ENCODE results near the gene HOOK1. TPM values are rescaled to one million over a fixed set of nuclear protein-coding genes. Genes with fewer than 3 reads are reported as not detected.

The HOOK1 gene
- total RNA-seq = 1.8 and 2.4 TPM in 2 replicates

- intact Hi-C loops (cut with micrococcal nuclease) = loop anchor here (5.0 to 10.0 kb wide), 2 partner anchors 1910 to 1967 kb away; partner anchors contain the start of gene TM2D1
- peak within 1 kb of the TSS; percentile 76 for H3K27ac Mint-ChIP-seq
- peak within 1 kb of the TSS; percentile 81 for H3K4me3 Mint-ChIP-seq
- H3K4me1 Mint-ChIP-seq (ENCODE audit: low read depth) = peaks cover 4% of the 10 kb centered on the region
- H3K27me3 Mint-ChIP-seq (ENCODE audit: insufficient read depth) = peaks cover 22% of the 10 kb centered on the region
- no peaks in the 10 kb centered on the region for H3K36me3 Mint-ChIP-seq (ENCODE audit: low read depth)
- peak; percentile 2 for DNase-seq (ENCODE audit: low spot score)
- H3K9me3 Mint-ChIP-seq = no peaks in the 10 kb centered on the region
Measured at GRCh38 chr1:59814901-59815825, at the start of gene HOOK1. TSS of gene HOOK1 (plus strand) at chr1:59814949. CDS start at chr1:59815118, 169 bp downstream.

GRCh38 chr1:59765011-59765730 lies 49.6 kb upstream of the HOOK1 start:
- intact Hi-C loops (cut with micrococcal nuclease) = no loop called here
- DNase-seq (ENCODE audit: low spot score) = no peak
- Mint-ChIP-seq H3K27me3 (ENCODE audit: insufficient read depth) (no peaks in the 10 kb centered on the region), H3K27ac (no peak overlapping the region), H3K4me1 (ENCODE audit: low read depth) (peaks cover 8% of the 10 kb centered on the region), H3K4me3 (no peak overlapping the region), H3K36me3 (ENCODE audit: low read depth) (no peaks in the 10 kb centered on the region), H3K9me3 (no peaks in the 10 kb centered on the region)

- intact Hi-C loops (cut with micrococcal nuclease) = no loop called here
- H3K27ac Mint-ChIP-seq = no peak overlapping the region
- H3K9me3 Mint-ChIP-seq = no peaks in the 10 kb centered on the region
- peaks cover 8% of the 10 kb centered on the region for H3K4me1 Mint-ChIP-seq (ENCODE audit: low read depth)
- no peaks in the 10 kb centered on the region for H3K27me3 Mint-ChIP-seq (ENCODE audit: insufficient read depth)
- no peak for DNase-seq (ENCODE audit: low spot score)
- no peaks in the 10 kb centered on the region for H3K36me3 Mint-ChIP-seq (ENCODE audit: low read depth)
- H3K4me3 Mint-ChIP-seq = no peak overlapping the region
Measured at GRCh38 chr1:59766227-59766855, 48.4 kb upstream of the HOOK1 start.

GRCh38 chr1:59767119-59767518 lies 47.6 kb upstream of the HOOK1 start:
- intact Hi-C loops (cut with micrococcal nuclease) = no loop called here
- H3K27ac Mint-ChIP-seq = no peak overlapping the region
- no peaks in the 10 kb centered on the region for H3K9me3 Mint-ChIP-seq
- no peaks in the 10 kb centered on the region for H3K27me3 Mint-ChIP-seq (ENCODE audit: insufficient read depth)
- H3K4me1 Mint-ChIP-seq (ENCODE audit: low read depth) = peaks cover 8% of the 10 kb centered on the region
- H3K4me3 Mint-ChIP-seq = no peak overlapping the region
- H3K36me3 Mint-ChIP-seq (ENCODE audit: low read depth) = no peaks in the 10 kb centered on the region
- no peak for DNase-seq (ENCODE audit: low spot score)

DNA sequence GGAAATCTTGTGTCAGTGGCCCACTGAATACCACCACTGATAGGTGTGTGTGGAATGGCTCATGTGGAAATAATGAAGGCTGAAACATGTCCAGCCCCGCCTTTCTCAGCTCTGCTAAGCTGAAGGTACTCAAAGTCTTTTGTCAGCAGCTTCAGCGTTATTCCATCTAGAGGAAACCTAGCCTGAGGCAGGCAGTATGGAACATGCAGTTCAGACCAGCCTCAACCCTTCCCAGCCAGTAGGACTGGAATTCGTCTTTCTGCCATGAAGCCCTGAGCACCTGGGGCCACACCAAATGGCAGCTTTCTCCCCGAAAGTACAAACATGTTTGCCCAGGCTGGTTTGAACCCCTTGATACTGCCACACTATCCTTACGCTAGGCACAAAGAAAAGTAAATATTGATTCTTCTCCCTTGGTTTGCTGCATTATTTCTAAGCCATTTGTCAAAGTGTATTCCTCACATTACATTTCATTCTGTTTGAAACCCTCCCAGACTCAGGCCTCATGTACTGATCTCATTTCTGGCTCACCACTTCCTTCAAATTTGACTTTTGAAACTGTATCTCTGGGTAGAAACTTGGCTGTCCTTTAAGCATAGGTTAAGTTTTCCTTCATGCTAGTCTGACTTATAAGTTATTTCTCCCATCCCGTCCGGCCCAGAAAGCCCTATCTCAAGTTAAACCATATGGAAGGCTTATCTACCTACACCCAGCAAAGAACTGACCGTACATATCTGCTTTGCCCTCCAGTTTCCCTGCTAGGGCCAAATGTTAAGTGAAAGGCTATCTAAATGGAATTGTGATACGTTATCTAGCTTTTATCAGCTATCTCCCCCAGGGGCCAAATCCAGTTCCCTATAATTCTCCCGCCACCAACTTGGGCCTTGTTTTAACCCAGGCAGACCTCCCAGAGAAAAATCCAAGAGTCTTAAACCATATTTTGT lies 45.7 kb upstream of the HOOK1 start:
- Mint-ChIP-seq H3K27ac (no peak overlapping the region), H3K36me3 (ENCODE audit: low read depth) (no peaks in the 10 kb centered on the region), H3K4me1 (ENCODE audit: low read depth) (peaks cover 8% of the 10 kb centered on the region), H3K27me3 (ENCODE audit: insufficient read depth) (no peaks in the 10 kb centered on the region), H3K4me3 (no peak overlapping the region), H3K9me3 (no peaks in the 10 kb centered on the region)
- no peak for DNase-seq (ENCODE audit: low spot score)
- intact Hi-C loops (cut with micrococcal nuclease) = no loop called here

- DNase-seq (ENCODE audit: low spot score) = no peak
- intact Hi-C loops (cut with micrococcal nuclease) = no loop called here
- no peaks in the 10 kb centered on the region for H3K9me3 Mint-ChIP-seq
- no peak overlapping the region for H3K27ac Mint-ChIP-seq
- H3K27me3 Mint-ChIP-seq (ENCODE audit: insufficient read depth) = no peaks in the 10 kb centered on the region
- peaks cover 8% of the 10 kb centered on the region for H3K4me1 Mint-ChIP-seq (ENCODE audit: low read depth)
- no peak overlapping the region for H3K4me3 Mint-ChIP-seq
- H3K36me3 Mint-ChIP-seq (ENCODE audit: low read depth) = no peaks in the 10 kb centered on the region
Measured at GRCh38 chr1:59769736-59770095, 45.0 kb upstream of the HOOK1 start.

GRCh38 chr1:59771361-59771760 lies 43.4 kb upstream of the HOOK1 start:
- H3K27me3 Mint-ChIP-seq (ENCODE audit: insufficient read depth) = peaks cover 2% of the 10 kb centered on the region

GRCh38 chr1:59775480-59775879 lies 39.3 kb upstream of the HOOK1 start:
- intact Hi-C loops (cut with micrococcal nuclease) = no loop called here
- Mint-ChIP-seq H3K9me3 (no peaks in the 10 kb centered on the region), H3K27ac (no peak overlapping the region), H3K4me1 (ENCODE audit: low read depth) (no peaks in the 10 kb centered on the region), H3K4me3 (no peak overlapping the region), H3K36me3 (ENCODE audit: low read depth) (no peaks in the 10 kb centered on the region), H3K27me3 (ENCODE audit: insufficient read depth) (peaks cover 2% of the 10 kb centered on the region)
- no peak for DNase-seq (ENCODE audit: low spot score)

More at GRCh38 chr1:59771361-59771760, 43.4 kb upstream of the HOOK1 start:
- H3K9me3 Mint-ChIP-seq = no peaks in the 10 kb centered on the region
- intact Hi-C loops (cut with micrococcal nuclease) = no loop called here
- no peak overlapping the region for H3K27ac Mint-ChIP-seq
- no peaks in the 10 kb centered on the region for H3K36me3 Mint-ChIP-seq (ENCODE audit: low read depth)
- H3K4me3 Mint-ChIP-seq = no peak overlapping the region
- peaks cover 8% of the 10 kb centered on the region for H3K4me1 Mint-ChIP-seq (ENCODE audit: low read depth)
- no peak for DNase-seq (ENCODE audit: low spot score)

DNA sequence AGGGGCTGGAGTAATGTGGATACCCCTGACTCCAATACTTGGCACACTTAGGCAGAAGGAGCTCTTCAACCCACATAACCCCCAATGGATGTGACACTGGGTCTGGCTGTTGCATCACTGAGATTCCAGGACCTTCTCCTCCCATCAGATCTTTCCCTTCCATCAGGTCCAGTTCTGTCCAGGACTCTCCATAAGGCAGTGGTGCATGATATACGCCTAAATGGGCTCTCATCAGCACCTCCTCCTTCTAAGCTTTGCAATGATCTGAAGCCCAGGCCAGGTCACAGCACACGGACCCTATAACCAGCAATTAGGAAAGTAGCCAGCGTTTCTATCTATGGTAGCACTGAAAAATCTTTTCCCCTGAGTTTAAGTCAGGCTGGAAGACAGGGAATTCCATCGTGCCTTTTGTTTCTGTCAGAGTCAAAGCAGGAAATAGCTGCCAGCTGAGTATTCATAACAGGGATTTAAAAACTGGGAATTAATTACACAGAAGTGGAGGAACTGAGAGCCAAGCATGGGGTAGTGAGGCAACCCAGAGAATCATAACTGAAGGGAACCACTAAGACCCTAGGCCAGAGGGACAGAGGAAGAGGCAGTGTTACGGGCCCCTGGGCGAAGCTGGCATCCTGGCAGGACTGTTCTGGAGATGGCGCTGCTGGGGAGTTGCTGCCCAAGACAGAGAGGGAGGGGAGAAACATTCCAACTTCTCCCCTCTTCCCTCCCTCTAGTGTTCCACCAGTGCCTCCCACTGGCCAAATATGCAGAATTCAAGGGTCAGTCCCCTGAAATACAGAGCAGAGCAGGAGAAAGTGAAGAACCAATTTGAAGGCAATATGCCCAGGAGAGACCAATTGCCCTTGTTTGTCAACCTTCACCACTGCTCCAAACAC lies 37.5 kb upstream of the HOOK1 start:
- H3K4me3 Mint-ChIP-seq = no peak overlapping the region
- intact Hi-C loops (cut with micrococcal nuclease) = no loop called here
- H3K4me1 Mint-ChIP-seq (ENCODE audit: low read depth) = no peaks in the 10 kb centered on the region
- no peak for DNase-seq (ENCODE audit: low spot score)
- H3K27me3 Mint-ChIP-seq (ENCODE audit: insufficient read depth) = peaks cover 2% of the 10 kb centered on the region
- no peaks in the 10 kb centered on the region for H3K9me3 Mint-ChIP-seq
- no peaks in the 10 kb centered on the region for H3K36me3 Mint-ChIP-seq (ENCODE audit: low read depth)
- H3K27ac Mint-ChIP-seq = no peak overlapping the region

GRCh38 chr1:59779949-59780348 lies 34.8 kb upstream of the HOOK1 start:
- Mint-ChIP-seq H3K4me3 (no peak overlapping the region), H3K27me3 (ENCODE audit: insufficient read depth) (peaks cover 2% of the 10 kb centered on the region), H3K27ac (no peak overlapping the region), H3K36me3 (ENCODE audit: low read depth) (no peaks in the 10 kb centered on the region), H3K4me1 (ENCODE audit: low read depth) (no peaks in the 10 kb centered on the region), H3K9me3 (no peaks in the 10 kb centered on the region)
- intact Hi-C loops (cut with micrococcal nuclease) = loop anchor here (5.0 kb wide), 1 partner anchor 167 kb away; no protein-coding TSS in a partner anchor
- no peak for DNase-seq (ENCODE audit: low spot score)

- no peak for DNase-seq (ENCODE audit: low spot score)
- Mint-ChIP-seq H3K4me3 (no peak overlapping the region), H3K27ac (no peak overlapping the region), H3K4me1 (ENCODE audit: low read depth) (no peaks in the 10 kb centered on the region), H3K27me3 (ENCODE audit: insufficient read depth) (peaks cover 5% of the 10 kb centered on the region), H3K36me3 (ENCODE audit: low read depth) (no peaks in the 10 kb centered on the region), H3K9me3 (peaks cover 6% of the 10 kb centered on the region)
- intact Hi-C loops (cut with micrococcal nuclease) = no loop called here
Measured at GRCh38 chr1:59788825-59789224, 25.9 kb upstream of the HOOK1 start.
